ENCODE data around the gene EFCAB12. TPM values are rescaled to one million over a fixed set of nuclear protein-coding genes. Genes with fewer than 3 reads are reported as not detected.

Gene EFCAB12
- total and polyA plus RNA-seq, 2 of the 13 experiments (the other 11 are each of a cell fraction or from before 2014, with no cell fraction given), result 0.31 to 2.4 TPM

DNA sequence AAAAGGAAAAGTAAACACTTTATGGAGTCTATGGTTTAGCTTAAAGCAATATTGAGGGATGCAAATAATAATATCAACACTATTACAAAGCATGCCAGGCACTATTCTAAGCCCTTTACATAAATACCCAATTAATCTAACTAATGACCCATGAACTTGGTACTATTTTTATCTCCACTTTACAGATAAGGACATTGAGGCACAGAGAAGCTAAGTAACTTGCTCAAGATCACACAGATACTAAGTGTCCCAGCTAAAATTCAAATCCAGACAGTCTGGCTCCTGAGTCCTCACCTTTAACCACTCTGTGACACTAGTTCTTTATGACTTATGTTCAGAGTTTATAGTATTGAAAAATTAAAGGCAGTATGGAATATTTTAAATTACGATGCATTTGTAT is 5.7 kb upstream of the EFCAB12 start:
- BruUV-seq (replicated peaks), result no TSS peak
- FAIRE-seq (no peak), ATAC-seq (no peak), DNase-seq (ENCODE audit: low spot score) (no peak)
- POLR2A ChIA-PET, result no interaction called here
- Histone ChIP-seq H3K9ac (ENCODE audit: insufficient read depth, low read depth, low read length) (no peak overlapping the region), H3K27ac (ENCODE audit: extremely low read length, insufficient read depth, low read length) (no peak overlapping the region), H3K9me3 (ENCODE audit: low read length) (no peaks in the 10 kb centered on the region), H3K4me3 (replicated peaks in 1 of 3; ENCODE audit: insufficient read depth in 1 of 3, low read depth in 2 of 3, low read length in 3 of 3) (no peak overlapping the region), H2AFZ (ENCODE audit: low read length) (no peak overlapping the region), H3K4me1 (ENCODE audit: insufficient read depth, low read length) (peaks cover 61% of the 10 kb centered on the region), H3K79me2 (ENCODE audit: insufficient read depth, low read length) (peaks cover 16% of the 10 kb centered on the region), H4K20me1 (ENCODE audit: insufficient read depth, low read length) (no peaks in the 10 kb centered on the region), H3K36me3 (replicated peaks in 1 of 2; ENCODE audit: control insufficient read depth in 1 of 2, insufficient read depth in 2 of 2, low read length in 2 of 2) (peaks cover 10 to 47% of the 10 kb centered on the region in 2 experiments), H3K4me2 (ENCODE audit: low read depth, low read length) (no peak overlapping the region), H3K27me3 (ENCODE audit: control insufficient read depth in 1 of 2, insufficient read depth in 2 of 2, low read length in 2 of 2) (no peaks in the 10 kb centered on the region)
- WGBS (ENCODE audit: low lambda C conversion rate), result 97% methylated on average over 1 of the region's 1 CpG
- in situ Hi-C loops (cut with HindIII; ENCODE audit: extremely low pct_ligation_motif_present, low pct_unique_long_range_greater_than_20kb) (no loop called here), intact Hi-C loops (cut with micrococcal nuclease; ENCODE audit: unreplicated experiment) (no loop called here)
- CTCF ChIA-PET (ENCODE audit: low intra/inter-chr PET ratio, low total read pairs), result no interaction called here
- TF ChIP-seq REXO4 (CRISPR knock-in tag; IDR thresholded peaks at IDR 0.05; ENCODE audit: borderline replicate concordance) (no peak), ZNF367 (CRISPR knock-in tag; IDR thresholded peaks at IDR 0.05; ENCODE audit: borderline replicate concordance) (no peak), ZNF282 (IDR thresholded peaks at IDR 0.05; ENCODE audit: partially characterized antibody) (no peak), CHCHD3 (CRISPR knock-in tag; IDR thresholded peaks at IDR 0.05) (no peak), CEBPG (CRISPR knock-in tag; IDR thresholded peaks at IDR 0.05) (no peak), ATF1 (CRISPR knock-in tag; IDR thresholded peaks at IDR 0.05) (no peak), ZNF460 (CRISPR knock-in tag; IDR thresholded peaks at IDR 0.05; ENCODE audit: borderline replicate concordance) (no peak), YEATS2 (CRISPR knock-in tag; IDR thresholded peaks at IDR 0.05; ENCODE audit: borderline replicate concordance) (no peak), ZFP37 (CRISPR knock-in tag; IDR thresholded peaks at IDR 0.05; ENCODE audit: borderline replicate concordance) (no peak), IRF2 (CRISPR knock-in tag; IDR thresholded peaks at IDR 0.05) (no peak), AKAP8 (CRISPR knock-in tag; IDR thresholded peaks at IDR 0.05) (no peak), ZNF510 (CRISPR knock-in tag; IDR thresholded peaks at IDR 0.05; ENCODE audit: low read depth) (no peak), ZNF746 (CRISPR knock-in tag; IDR thresholded peaks at IDR 0.05) (no peak), CHD4 (IDR thresholded peaks at IDR 0.05; ENCODE audit: borderline replicate concordance, low read length) (no peak), ZNF883 (CRISPR knock-in tag; IDR thresholded peaks at IDR 0.05; ENCODE audit: not compliant biosample characterization) (no peak)
- TF ChIP-seq, protein P1, sequence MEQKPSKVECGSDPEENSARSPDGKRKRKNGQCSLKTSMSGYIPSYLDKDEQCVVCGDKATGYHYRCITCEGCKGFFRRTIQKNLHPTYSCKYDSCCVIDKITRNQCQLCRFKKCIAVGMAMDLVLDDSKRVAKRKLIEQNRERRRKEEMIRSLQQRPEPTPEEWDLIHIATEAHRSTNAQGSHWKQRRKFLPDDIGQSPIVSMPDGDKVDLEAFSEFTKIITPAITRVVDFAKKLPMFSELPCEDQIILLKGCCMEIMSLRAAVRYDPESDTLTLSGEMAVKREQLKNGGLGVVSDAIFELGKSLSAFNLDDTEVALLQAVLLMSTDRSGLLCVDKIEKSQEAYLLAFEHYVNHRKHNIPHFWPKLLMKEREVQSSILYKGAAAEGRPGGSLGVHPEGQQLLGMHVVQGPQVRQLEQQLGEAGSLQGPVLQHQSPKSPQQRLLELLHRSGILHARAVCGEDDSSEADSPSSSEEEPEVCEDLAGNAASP (CRISPR knock-in tag; IDR thresholded peaks at IDR 0.05; ENCODE audit: borderline replicate concordance), result no peak
- TF ChIP-seq, protein P2, sequence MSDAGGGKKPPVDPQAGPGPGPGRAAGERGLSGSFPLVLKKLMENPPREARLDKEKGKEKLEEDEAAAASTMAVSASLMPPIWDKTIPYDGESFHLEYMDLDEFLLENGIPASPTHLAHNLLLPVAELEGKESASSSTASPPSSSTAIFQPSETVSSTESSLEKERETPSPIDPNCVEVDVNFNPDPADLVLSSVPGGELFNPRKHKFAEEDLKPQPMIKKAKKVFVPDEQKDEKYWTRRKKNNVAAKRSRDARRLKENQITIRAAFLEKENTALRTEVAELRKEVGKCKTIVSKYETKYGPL (CRISPR knock-in tag; IDR thresholded peaks at IDR 0.05), result no peak

Measured in HepG2 (cell line).